ENCODE results near the gene MARCHF3.
A peak's percentile ranks its signal among the peaks of the same experiment; 100 is the strongest.
"Not testable (repeated sequence)": the region's sequence is repeated elsewhere in the genome, so short reads cannot be mapped to it uniquely, and the experiment has no call there.

The MARCHF3 gene

GRCh38 chr5:127029581-127030258 is 638 bp downstream of the MARCHF3 start:
- DNase-seq (ENCODE audit: insufficient read length, low spot score) = no peak
- FAIRE-seq = no peak
- no peak for TF ChIP-seq POLR2A (IDR thresholded peaks at IDR 0.05; ENCODE audit: low read depth, low read length)

DNA sequence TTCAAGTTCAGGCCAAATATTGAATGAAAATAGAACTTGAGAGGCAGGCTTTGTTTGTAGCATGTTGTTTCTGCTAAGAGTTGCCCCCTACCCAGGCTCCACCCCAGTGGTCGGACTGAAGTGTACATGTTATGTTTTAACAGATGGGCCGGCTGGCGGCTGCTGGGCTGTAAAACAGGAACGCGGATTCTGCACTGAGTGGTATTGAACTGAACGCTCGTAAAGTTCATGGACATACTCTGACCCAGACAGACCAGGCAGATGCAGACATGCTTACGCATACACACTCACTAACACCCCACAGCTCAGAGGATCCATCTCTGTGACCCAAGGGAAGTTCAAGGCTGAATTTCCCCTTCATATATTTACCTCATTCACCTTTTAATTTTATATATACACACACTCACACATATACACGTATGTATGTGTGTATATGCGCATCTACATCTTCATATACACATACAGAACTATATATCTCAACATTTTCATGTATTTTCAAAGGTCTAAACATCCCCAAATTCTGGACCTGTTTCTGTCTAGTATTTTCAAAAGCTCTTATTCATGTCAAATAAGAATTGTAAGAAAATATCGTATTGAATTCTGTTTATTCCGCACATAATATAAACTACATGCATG is 1.4 kb downstream of the MARCHF3 start:
- DNase-seq (ENCODE audit: insufficient read length, low spot score) (no peak), FAIRE-seq (no peak)
- no peak for TF ChIP-seq POLR2A (IDR thresholded peaks at IDR 0.05; ENCODE audit: low read depth, low read length)

GRCh38 chr5:127027539-127027938 is 2.8 kb downstream of the MARCHF3 start:
- FAIRE-seq (no peak), DNase-seq (ENCODE audit: insufficient read length, low spot score) (no peak)
- TF ChIP-seq POLR2A (IDR thresholded peaks at IDR 0.05; ENCODE audit: low read depth, low read length) = no peak

GRCh38 chr5:127026166-127026565 is 4.2 kb downstream of the MARCHF3 start:
- no peak for TF ChIP-seq POLR2A (IDR thresholded peaks at IDR 0.05; ENCODE audit: low read depth, low read length)
- no peak for DNase-seq (ENCODE audit: insufficient read length, low spot score)
- no peak for FAIRE-seq

GRCh38 chr5:127025467-127025866 is 4.9 kb downstream of the MARCHF3 start:
- no peak for FAIRE-seq
- no peak for TF ChIP-seq POLR2A (IDR thresholded peaks at IDR 0.05; ENCODE audit: low read depth, low read length)
- DNase-seq (ENCODE audit: insufficient read length, low spot score) = no peak

DNA sequence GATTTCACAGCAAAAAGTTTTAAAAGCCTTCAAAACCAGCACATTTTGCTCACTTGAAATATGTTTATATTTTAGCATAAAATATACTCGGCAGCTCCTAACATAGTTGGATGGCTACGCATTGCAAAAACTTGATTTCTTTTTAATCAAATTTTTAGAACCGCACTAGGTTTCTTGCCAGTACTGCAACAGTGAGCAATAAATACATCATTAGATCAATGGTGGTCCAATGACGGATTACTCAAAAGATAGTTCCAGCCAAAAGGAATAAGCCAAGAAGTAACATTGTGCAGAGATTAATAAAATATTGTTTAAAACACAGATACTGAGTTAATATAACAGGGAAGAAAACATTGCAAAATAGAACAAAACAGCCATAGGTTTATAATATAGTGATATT is 5.5 kb downstream of the MARCHF3 start:
- FAIRE-seq (no peak), DNase-seq (ENCODE audit: insufficient read length, low spot score) (no peak)

GRCh38 chr5:127023552-127024191 is 6.7 kb downstream of the MARCHF3 start:
- peak; percentile 58 for FAIRE-seq
- DNase-seq (ENCODE audit: insufficient read length, low spot score) = not testable (repeated sequence)

More for the DNA sequence above, 5.5 kb downstream of the MARCHF3 start:
- TF ChIP-seq POLR2A (IDR thresholded peaks at IDR 0.05; ENCODE audit: low read depth, low read length) = no peak

- no peak for DNase-seq (ENCODE audit: insufficient read length, low spot score)
- FAIRE-seq = no peak
- no peak for TF ChIP-seq POLR2A (IDR thresholded peaks at IDR 0.05; ENCODE audit: low read depth, low read length)
These were observed 7.5 kb downstream of the MARCHF3 start for GRCh38 chr5:127022846-127023245.

GRCh38 chr5:127019928-127020327 is 10.4 kb downstream of the MARCHF3 start:
- no peak for FAIRE-seq
- TF ChIP-seq POLR2A (IDR thresholded peaks at IDR 0.05; ENCODE audit: low read depth, low read length) = no peak
- no peak for DNase-seq (ENCODE audit: insufficient read length, low spot score)

GRCh38 chr5:127016722-127017121 is 13.6 kb downstream of the MARCHF3 start:
- FAIRE-seq = not testable (repeated sequence)

DNA sequence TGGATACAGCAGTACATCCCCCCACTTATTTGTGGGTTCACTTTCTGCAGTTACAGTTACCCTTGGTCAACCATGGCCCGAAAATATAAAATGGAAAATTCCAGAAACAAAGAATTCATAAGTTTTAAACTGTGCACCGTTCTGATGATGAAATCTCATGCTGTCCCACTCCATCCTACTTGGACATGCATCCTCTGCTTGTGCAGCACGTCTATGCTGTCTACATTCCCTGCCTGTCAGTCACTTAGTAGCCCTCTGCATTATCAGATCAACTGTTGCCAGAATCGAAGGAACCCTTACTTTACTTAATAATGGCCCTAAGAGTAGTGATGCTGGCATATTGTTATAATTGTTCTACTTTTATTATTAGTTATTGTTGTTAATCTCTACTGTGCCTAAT is 14.6 kb downstream of the MARCHF3 start:
- FAIRE-seq (no peak), DNase-seq (ENCODE audit: insufficient read length, low spot score) (no peak)
- no peak for TF ChIP-seq POLR2A (IDR thresholded peaks at IDR 0.05; ENCODE audit: low read depth, low read length)

More at GRCh38 chr5:127016722-127017121, 13.6 kb downstream of the MARCHF3 start:
- not testable (repeated sequence) for DNase-seq (ENCODE audit: insufficient read length, low spot score)

DNA sequence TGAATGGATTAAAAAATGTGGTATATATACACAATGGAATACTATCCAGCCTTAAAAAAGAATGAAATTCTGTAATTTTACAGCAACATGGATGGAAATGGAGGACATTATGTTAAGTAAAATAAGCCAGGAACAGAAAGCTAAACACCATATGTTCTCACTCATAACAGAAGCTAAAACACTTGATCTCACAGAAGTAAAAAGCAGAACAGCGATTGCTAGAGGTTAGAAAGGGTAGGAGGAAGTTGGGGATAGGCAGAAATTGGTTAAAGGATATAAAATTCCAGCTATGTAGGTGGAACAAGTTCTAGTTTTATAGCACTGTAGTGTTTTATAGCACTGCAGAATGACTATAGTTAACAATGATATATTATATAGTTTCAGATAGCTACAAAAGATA is 15.8 kb downstream of the MARCHF3 start:
- no peak for FAIRE-seq

DNA sequence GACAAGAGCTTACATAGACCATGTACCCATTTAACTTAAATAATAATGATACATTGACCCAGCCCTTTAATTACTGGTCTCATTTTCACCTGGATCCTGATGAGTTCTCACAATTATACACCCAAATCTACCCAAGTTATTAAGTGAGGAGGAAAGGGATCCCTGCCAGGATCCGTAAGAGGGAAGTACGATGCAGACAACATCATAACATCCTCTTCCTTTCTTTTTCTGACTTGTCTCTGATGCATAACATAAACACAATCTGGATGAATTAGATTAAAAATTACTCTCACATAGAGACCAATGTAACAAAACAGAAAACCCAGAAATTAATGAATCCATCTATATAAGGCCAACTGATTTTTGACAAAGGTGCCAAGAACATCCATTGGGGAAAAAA is 17.0 kb downstream of the MARCHF3 start:
- FAIRE-seq (no peak), DNase-seq (ENCODE audit: insufficient read length, low spot score) (no peak)
- TF ChIP-seq POLR2A (IDR thresholded peaks at IDR 0.05; ENCODE audit: low read depth, low read length) = no peak

More for the DNA sequence above, 15.8 kb downstream of the MARCHF3 start:
- no peak for TF ChIP-seq POLR2A (IDR thresholded peaks at IDR 0.05; ENCODE audit: low read depth, low read length)
- no peak for DNase-seq (ENCODE audit: insufficient read length, low spot score)

GRCh38 chr5:127012916-127013315 is 17.4 kb downstream of the MARCHF3 start:
- FAIRE-seq (peak; percentile 94), DNase-seq (ENCODE audit: insufficient read length, low spot score) (no peak)
- no peak for TF ChIP-seq POLR2A (IDR thresholded peaks at IDR 0.05; ENCODE audit: low read depth, low read length)

Measured in H54 (cell line).